Lower lobe of right lung (tissue), 2 donors: ENCODE data around the gene SMIM26. TPM values are rescaled to one million over a fixed set of nuclear protein-coding genes. Genes with fewer than 3 reads are reported as not detected.

Source experiments
- ATAC-seq, 2 donors: fragments of 200-7000 bp; cut with Tn5 transposase; one replicate each; pipeline ENCODE4 v1.9.1; 2020 to 2022; ENCODE audit warnings: mild to moderate bottlenecking in 2 of 2, moderate library complexity in 2 of 2
- DNase-seq: peaks from one replicate; pipeline ENCODE4 v3.0.0-alpha.2; 2020
- H3K27ac ChIP-seq: fragments of 200-600 bp; one replicate; pipeline ENCODE4 v1.8.0; 2022
- H3K27me3 ChIP-seq: fragments of 200-600 bp; one replicate; pipeline ENCODE4 v1.8.0; 2022; ENCODE audit warnings: low read depth
- H3K36me3 ChIP-seq: fragments of 200-600 bp; one replicate; pipeline ENCODE4 v1.8.0; 2022; ENCODE audit warnings: mild to moderate bottlenecking
- H3K4me1 ChIP-seq: fragments of 200-600 bp; one replicate; pipeline ENCODE4 v1.8.0; 2022
- H3K4me3 ChIP-seq: fragments of 200-600 bp; one replicate; pipeline ENCODE4 v1.8.0; 2022; ENCODE audit warnings: mild to moderate bottlenecking
- H3K9me3 ChIP-seq: fragments of 200-600 bp; one replicate; pipeline ENCODE4 v1.8.0; 2022
- intact Hi-C: fragments of 100-400 bp; cut with DNase I; formaldehyde crosslinking; loops from one replicate; pipeline ENCODE4 v1.11.0; 2022
- total RNA-seq: library from RNA; stranded (reverse); fragmentation: NEBNext Ultra II Directional; extraction: Animal tissue kit (Norgen Biotek cat#: 25700); gene quantifications from one replicate; pipeline ENCODE4 v1.2.1, GENCODE V29; 2021
- TF ChIP-seq, protein P1 (sequence below): fragments of 200-600 bp; IDR thresholded peaks from one replicate; pipeline ENCODE4 v1.8.0; 2022; ENCODE audit warnings: antibody characterized with exemption, mild to moderate bottlenecking
- donor health status: DM: no; HTN: yes; CAD: no; lungs with severe emphysema.

SMIM26 gene
- total RNA-seq, 1 donor from 2014 or later = 56.4 TPM

GRCh38 chr20:18596270-18596669, 29.0 kb downstream of the SMIM26 start:
- TF ChIP-seq, protein P1, sequence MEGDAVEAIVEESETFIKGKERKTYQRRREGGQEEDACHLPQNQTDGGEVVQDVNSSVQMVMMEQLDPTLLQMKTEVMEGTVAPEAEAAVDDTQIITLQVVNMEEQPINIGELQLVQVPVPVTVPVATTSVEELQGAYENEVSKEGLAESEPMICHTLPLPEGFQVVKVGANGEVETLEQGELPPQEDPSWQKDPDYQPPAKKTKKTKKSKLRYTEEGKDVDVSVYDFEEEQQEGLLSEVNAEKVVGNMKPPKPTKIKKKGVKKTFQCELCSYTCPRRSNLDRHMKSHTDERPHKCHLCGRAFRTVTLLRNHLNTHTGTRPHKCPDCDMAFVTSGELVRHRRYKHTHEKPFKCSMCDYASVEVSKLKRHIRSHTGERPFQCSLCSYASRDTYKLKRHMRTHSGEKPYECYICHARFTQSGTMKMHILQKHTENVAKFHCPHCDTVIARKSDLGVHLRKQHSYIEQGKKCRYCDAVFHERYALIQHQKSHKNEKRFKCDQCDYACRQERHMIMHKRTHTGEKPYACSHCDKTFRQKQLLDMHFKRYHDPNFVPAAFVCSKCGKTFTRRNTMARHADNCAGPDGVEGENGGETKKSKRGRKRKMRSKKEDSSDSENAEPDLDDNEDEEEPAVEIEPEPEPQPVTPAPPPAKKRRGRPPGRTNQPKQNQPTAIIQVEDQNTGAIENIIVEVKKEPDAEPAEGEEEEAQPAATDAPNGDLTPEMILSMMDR = no peak
- Histone ChIP-seq H3K9me3 (no peaks in the 10 kb centered on the region), H3K36me3 (peaks cover 46% of the 10 kb centered on the region), H3K4me3 (no peak overlapping the region), H3K4me1 (no peaks in the 10 kb centered on the region), H3K27me3 (no peaks in the 10 kb centered on the region), H3K27ac (no peak overlapping the region)
- no peak for ATAC-seq
- no peak for DNase-seq
- intact Hi-C loops = no loop called here

GRCh38 chr20:18609741-18610140, 42.5 kb downstream of the SMIM26 start:
- Histone ChIP-seq H3K36me3 (peaks cover 12% of the 10 kb centered on the region), H3K9me3 (no peaks in the 10 kb centered on the region), H3K4me3 (no peak overlapping the region), H3K27ac (no peak overlapping the region), H3K4me1 (no peaks in the 10 kb centered on the region), H3K27me3 (no peaks in the 10 kb centered on the region)
- TF ChIP-seq, protein P1 = no peak
- ATAC-seq (no peak), DNase-seq (no peak)
- intact Hi-C loops = no loop called here

DNA sequence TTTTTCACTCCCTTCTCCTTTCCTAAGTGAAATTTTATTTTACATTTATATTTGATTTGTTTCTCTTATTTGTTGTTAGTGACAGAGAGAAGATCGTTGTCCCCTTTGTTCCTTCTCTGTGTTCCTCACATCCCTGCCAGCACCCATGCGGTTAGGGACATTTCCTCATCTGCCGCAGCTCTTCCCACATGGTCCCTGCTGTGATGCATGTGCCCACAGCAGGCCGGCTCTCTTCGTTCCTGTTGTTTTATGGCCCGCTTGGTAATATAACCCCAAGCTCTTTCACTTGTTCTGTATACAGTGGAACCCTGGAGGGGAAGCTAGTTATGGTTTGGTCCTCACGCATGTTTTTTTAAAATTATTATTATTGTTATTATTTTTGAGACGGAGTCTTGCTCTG, 44.3 kb downstream of the SMIM26 start:
- H3K4me3 ChIP-seq = no peak overlapping the region
- TF ChIP-seq, protein P1 = no peak
- ATAC-seq = no peak
- intact Hi-C loops = no loop called here
- no peak for DNase-seq
- H3K27me3 ChIP-seq = no peaks in the 10 kb centered on the region
- no peaks in the 10 kb centered on the region for H3K9me3 ChIP-seq
- H3K36me3 ChIP-seq = peaks cover 12% of the 10 kb centered on the region
- H3K4me1 ChIP-seq = peaks cover 8% of the 10 kb centered on the region
- no peak overlapping the region for H3K27ac ChIP-seq

GRCh38 chr20:18613553-18613952, 46.3 kb downstream of the SMIM26 start:
- no peak for ATAC-seq
- no peaks in the 10 kb centered on the region for H3K9me3 ChIP-seq
- peaks cover 8% of the 10 kb centered on the region for H3K4me1 ChIP-seq
- no peak for DNase-seq
- peaks cover 12% of the 10 kb centered on the region for H3K36me3 ChIP-seq
- H3K27ac ChIP-seq = no peak overlapping the region
- TF ChIP-seq, protein P1 = no peak
- H3K27me3 ChIP-seq = no peaks in the 10 kb centered on the region
- intact Hi-C loops = no loop called here
- H3K4me3 ChIP-seq = no peak overlapping the region

GRCh38 chr20:18614244-18614643, 47.0 kb downstream of the SMIM26 start:
- Histone ChIP-seq H3K4me1 (peaks cover 8% of the 10 kb centered on the region), H3K27me3 (no peaks in the 10 kb centered on the region), H3K36me3 (peaks cover 12% of the 10 kb centered on the region), H3K4me3 (no peak overlapping the region), H3K27ac (no peak overlapping the region), H3K9me3 (no peaks in the 10 kb centered on the region)
- no peak for DNase-seq
- ATAC-seq = no peak
- TF ChIP-seq, protein P1 = no peak
- intact Hi-C loops = no loop called here
